Fibroblast of mammary gland (primary cell): Measurements from ENCODE around the gene SP140L.
"Not testable (repeated sequence)": the region's sequence is repeated elsewhere in the genome, so short reads cannot be mapped to it uniquely, and the experiment has no call there.

ENCODE experiments used
- DNase-seq: peaks from one replicate; pipeline ENCODE4 v3.0.0-alpha.2; 2010; ENCODE audit warnings: low read depth
- H3K4me3 ChIP-seq: 2 replicates; pipeline ENCODE4 v1.5.1; 2011; ENCODE audit warnings: low read depth, mild to moderate bottlenecking, low read length, moderate library complexity; ENCODE audit not compliant: control insufficient read depth
- TF ChIP-seq, protein P1 (sequence below): conservative IDR thresholded peaks from 2 replicates; pipeline ENCODE4 v1.5.1; 2011; ENCODE audit warnings: low read depth, low read length, inconsistent platforms; ENCODE audit not compliant: control insufficient read depth, insufficient read depth

SP140L gene

DNA sequence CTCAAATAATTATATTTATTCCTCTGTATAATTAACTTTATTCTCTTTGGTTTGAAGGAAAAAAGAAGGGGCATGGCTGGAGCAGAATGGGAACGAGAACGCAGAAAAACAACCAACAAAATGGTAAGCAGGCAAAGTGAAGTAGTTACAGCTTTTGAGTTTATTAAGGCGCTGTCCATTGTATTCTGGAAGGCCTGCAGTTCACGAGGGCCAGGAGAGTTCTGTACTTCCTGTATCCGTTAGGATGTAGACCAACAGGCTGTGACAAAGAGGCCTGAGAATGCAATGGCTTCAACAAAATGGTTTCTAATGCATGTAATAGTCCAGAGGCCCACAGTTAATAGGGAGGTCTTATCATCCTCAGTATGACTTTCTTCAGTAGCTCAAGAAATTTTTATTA lies 56.5 kb downstream of the SP140L start:
- no peak for DNase-seq
- TF ChIP-seq, protein P1, sequence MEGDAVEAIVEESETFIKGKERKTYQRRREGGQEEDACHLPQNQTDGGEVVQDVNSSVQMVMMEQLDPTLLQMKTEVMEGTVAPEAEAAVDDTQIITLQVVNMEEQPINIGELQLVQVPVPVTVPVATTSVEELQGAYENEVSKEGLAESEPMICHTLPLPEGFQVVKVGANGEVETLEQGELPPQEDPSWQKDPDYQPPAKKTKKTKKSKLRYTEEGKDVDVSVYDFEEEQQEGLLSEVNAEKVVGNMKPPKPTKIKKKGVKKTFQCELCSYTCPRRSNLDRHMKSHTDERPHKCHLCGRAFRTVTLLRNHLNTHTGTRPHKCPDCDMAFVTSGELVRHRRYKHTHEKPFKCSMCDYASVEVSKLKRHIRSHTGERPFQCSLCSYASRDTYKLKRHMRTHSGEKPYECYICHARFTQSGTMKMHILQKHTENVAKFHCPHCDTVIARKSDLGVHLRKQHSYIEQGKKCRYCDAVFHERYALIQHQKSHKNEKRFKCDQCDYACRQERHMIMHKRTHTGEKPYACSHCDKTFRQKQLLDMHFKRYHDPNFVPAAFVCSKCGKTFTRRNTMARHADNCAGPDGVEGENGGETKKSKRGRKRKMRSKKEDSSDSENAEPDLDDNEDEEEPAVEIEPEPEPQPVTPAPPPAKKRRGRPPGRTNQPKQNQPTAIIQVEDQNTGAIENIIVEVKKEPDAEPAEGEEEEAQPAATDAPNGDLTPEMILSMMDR: no peak
- H3K4me3 ChIP-seq: no peak overlapping the region

DNA sequence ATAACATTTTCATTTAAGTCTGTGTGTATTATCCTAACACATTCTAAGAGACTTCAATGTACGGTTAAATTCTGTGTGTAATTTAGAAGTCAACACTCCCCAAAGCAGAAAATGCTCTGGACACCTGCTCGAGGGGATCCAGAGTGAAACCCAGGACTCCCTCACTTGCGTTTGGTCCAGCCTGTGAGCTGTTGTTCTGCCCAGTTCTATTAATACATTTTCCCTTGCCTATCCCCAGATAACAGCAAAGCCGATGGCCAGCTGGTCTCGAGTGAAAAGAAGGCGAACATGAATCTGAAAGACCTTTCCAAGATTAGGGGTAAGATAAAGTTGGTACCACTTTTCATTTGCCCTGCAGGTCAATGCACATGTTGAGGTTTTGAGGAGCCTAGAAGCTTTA lies 58.0 kb downstream of the SP140L start:
- DNase-seq: no peak
- TF ChIP-seq, protein P1: no peak
- H3K4me3 ChIP-seq: no peak overlapping the region

DNA sequence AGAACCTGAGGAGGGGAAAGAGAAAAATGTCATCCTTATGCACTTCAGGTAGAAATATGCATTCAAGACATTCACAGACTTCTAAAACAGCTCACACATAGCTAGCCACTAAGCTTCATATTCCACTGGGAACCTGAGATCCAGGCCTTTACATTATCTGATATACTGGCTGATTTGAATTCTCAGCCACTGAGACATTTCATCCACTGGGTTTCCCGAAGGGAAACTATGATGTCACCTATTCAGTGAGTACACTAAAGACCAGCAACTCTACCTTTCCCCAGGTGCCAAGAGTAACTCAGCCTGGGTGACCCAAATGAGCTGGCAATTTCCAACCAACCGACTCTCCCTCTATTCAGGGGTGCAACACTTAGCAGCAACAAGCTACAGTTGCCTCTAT lies 67.3 kb downstream of the SP140L start:
- DNase-seq: no peak

DNA sequence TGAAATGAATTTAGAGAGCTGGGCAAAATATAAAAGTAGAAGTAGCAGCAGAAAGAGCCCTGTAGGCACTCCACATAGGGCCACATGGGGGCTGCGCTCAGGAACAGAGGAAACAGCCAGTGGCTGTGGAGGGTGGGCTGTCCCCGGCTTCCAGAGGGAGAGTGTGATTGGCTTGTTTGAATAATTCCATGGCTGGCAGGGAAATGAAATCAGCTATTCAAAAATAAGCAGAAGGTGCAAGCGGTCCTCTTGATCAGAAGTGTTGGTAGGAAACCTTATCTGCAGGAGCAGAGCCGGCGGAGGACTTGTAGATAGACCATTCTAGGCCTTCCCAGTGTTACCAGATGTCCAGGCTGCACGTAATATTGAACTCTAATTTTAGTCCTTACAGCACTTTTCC lies 71.7 kb downstream of the SP140L start:
- H3K4me3 ChIP-seq, DNase-seq: not testable (repeated sequence)

More for the DNA sequence above, 67.3 kb downstream of the SP140L start:
- TF ChIP-seq, protein P1: no peak
- H3K4me3 ChIP-seq: no peak overlapping the region

DNA sequence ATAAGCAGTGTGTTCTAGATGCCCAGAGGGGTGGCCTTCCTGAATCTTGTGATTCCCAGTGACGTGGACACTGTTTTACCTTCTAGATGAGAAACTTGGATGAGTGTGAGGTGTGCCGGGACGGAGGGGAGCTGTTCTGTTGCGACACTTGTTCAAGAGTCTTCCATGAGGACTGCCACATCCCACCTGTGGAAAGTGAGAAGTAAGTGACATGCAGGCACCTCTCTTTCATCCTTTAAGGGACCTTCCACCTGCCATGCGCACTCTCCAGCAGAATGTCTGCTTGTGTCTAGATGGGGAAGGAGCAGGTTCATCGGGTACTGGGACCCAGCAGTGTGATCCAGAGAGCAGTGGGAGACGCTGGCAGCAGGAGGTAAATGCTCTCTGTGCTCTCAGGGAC lies 73.0 kb downstream of the SP140L start:
- H3K4me3 ChIP-seq: no peak overlapping the region
- TF ChIP-seq, protein P1: no peak
- no peak for DNase-seq

DNA sequence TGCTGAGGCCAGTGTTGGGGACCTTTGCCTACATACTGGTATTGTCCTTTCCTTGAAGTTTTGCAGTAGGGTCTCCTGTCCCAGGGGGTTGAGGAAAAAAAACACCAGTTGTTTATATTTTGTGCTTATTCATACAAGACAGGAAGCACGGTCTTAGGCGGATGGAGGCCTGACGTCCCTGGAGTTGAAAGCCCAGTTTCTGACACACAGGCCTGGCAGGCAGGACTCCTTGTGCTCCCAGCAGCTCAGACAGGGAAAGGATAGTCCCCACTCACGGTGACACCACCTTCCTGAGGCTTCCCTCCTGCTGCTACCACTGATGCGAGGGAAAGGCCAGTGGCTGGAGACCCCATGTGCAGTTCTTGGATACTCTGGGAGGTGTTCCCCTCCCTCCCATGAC lies 73.5 kb downstream of the SP140L start:
- TF ChIP-seq, protein P1: no peak
- DNase-seq: no peak
- no peak overlapping the region for H3K4me3 ChIP-seq

DNA sequence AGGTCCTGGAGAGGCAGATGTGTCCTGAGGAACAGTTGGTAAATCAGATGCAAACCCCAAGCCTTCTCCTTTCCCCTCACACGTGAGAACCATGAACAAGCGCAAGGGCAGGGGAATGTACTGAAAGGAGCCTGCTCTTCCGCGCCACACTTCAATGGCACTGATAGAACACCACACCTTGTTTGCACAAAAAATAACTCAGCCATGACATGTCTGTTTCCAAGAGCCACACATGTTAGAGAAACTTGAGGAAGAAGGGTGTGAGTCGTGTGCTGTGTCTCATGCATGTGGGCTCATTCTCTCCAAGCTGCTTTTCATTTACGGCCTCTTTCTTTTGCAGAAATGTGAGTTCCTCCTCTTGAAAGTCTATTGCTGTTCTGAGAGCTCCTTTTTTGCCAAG lies 74.0 kb downstream of the SP140L start:
- not testable (repeated sequence) for DNase-seq, H3K4me3 ChIP-seq

DNA sequence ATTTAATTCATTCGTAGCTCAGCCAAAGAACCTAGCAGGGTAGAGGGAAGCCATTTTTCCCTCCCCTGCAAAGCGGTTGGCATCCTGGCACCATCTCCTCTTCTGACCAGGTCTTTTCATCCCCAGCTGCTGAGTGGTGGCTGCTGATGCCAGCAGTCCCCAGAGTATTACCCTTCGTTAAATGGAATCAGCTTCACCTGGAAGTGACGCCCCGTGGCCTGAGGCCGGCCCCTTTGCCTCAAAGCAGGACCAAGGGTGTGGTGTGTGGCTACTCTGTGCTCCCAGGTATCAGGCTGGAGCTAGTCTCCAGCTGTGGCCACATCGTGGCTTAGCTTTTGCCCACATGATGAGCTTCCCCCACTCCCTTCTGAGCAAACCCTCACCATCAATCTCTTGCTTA lies 76.8 kb downstream of the SP140L start:
- TF ChIP-seq, protein P1: no peak
- DNase-seq: no peak
- H3K4me3 ChIP-seq: no peak overlapping the region
